LHCN-M2 (cell line): ENCODE results near the gene TMEM205. TPM values are rescaled to one million over a fixed set of nuclear protein-coding genes. Genes with fewer than 3 reads are reported as not detected.
"Not testable (repeated sequence)": the region's sequence is repeated elsewhere in the genome, so short reads cannot be mapped to it uniquely, and the experiment has no call there.

Experiments used
- DNase-seq: peaks from one replicate; pipeline ENCODE4 v3.0.0-alpha.2; 2012; ENCODE audit warnings: low read depth
- total RNA-seq: library from RNA; depleted of rRNA; stranded (reverse); fragments of >200 nt; gene quantifications from 2 replicates; pipeline ENCODE4 v1.2.3, GENCODE V29; 2014

Gene TMEM205
- total RNA-seq, 1 experiment from 2014 or later = 158 TPM

DNA sequence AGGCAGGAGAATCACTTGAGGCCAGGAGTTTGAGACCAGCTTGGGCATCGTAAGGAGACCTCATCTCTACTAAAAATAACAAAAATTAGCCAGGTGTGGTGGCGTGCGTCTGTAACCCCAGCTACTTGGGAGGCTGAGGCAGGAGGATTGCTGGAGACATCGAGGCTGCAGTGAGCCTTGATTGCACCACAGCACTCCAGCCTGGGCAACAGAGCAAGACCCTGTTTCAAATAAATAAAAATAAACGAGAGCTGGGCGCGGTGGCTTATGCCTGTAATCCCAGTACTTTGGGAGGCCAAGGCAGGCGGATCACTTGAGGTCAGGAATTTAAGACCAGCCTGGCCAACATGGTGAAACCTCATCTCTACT, 6.0 kb downstream of the TMEM205 start:
- DNase-seq = not testable (repeated sequence)

DNA sequence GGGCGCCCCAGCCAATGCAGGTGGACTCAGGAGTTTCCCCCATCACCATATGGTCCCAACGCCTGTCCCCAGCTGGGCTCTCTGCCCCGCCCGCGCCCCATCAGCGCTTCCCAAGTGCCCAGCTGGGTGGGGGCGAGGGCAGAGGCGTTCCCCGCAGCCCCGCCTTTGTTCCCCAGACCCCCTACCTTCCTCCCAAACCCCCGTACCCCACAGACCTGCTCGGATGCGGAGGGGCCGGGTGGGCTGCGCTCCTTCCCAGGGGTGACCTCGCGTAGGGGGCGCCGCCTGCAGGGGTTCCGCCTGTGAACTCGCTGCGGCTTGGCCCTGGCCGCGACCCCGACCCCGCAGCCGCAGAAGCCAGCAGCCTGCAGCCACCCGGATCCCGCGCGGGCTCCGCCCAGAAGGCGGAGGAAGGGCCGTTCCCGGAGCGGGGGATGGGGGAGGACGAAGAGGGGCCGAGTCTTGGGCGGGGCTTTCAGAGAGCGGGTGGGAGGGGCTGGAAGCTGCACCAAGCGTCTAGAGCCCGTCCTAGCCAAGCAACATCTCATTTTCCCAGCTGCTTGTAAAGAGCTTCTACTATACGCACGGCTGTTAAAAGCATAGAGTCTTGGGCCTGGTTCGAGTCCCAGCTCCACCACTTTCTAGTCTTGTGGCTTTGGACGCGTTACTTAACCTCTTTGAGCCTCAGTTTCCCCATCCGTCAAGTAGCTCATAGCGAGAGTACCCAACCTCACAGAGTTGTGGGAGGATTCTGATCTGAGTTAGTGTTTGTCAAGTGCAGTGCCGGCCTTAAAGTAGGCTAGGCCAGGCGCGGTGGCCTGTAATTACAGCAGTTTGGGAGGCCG, 6.6 kb downstream of the TMEM205 start, which contains the start of gene RAB3D:
TSS of gene RAB3D (minus strand) at position 404 of the 845 bp plus-strand sequence. CDS start 2,258 bp downstream, outside the sequence.
- peak; percentile 74 for DNase-seq

DNA sequence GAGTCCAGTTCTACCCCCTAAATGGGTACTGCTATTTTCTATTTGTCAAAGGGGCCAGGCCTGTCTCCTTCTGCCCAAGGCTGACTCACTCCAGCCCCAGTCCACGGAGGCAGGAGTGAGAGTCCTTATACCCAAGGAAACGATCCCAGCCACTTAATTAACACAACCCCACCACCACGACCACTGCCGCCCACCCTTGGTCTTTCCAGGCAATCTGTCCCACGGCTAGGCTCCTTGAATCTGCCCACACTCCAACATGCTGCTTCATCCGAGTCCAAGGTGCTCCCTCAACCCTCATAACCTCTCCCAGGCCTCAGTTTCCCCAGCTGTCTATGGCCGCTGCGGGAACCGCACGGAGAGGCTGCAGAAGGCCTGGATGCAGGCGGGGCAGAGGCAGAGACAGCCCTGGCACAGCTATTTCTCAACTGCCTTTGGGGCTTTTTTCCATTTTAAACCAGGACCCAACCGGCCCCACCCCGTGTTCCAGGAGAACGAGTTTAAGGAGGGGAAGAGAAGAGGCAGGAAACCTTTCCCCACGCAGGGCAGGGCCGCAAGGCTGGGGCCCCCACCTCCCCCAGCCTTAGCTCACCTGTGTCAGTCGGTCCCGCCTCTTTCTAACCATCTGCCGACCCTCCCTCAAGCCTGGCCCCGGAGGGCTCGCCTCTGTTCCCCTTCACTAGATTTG, 7.4 kb downstream of the TMEM205 start:
- DNase-seq = no peak

DNA sequence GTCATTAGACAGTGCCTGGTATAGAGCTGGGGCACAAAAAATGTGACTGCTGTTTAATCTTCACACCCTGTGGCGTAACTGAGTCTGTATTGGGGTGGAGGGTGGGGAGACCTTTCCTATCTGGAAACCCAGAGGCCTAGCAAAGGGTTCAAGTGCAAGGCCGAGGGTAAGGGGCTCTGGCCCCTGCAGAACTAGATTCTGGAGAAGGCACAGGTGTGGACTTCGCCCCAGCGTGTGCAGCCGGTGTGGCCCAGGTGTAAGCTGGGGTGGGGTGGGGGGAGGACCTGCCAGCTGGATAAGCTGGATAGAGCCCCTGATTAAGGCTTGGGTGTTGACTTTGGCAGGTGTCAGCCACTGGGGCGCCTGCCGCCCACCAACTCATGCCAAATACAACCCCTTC, 7.9 kb downstream of the TMEM205 start:
- DNase-seq = no peak

DNA sequence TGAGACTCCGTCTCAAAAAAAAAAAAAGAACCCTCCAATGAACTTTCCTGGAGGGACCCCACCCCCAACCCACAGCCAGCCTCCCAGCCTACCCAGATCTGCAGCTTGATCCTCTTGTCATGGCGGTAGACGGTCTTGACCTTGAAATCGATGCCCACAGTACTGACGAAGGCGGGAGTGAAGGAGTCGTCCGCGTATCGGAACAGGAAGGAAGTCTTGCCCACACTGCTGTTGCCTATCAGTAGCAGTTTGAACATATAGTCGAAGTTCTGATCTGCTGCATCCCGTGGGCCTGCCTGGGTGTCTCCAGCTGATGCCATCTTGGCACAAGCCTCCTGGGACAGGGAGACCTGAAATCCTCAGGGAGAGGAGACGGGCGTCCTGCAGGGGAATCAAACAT, 9.0 kb downstream of the TMEM205 start:
- DNase-seq = no peak

DNA sequence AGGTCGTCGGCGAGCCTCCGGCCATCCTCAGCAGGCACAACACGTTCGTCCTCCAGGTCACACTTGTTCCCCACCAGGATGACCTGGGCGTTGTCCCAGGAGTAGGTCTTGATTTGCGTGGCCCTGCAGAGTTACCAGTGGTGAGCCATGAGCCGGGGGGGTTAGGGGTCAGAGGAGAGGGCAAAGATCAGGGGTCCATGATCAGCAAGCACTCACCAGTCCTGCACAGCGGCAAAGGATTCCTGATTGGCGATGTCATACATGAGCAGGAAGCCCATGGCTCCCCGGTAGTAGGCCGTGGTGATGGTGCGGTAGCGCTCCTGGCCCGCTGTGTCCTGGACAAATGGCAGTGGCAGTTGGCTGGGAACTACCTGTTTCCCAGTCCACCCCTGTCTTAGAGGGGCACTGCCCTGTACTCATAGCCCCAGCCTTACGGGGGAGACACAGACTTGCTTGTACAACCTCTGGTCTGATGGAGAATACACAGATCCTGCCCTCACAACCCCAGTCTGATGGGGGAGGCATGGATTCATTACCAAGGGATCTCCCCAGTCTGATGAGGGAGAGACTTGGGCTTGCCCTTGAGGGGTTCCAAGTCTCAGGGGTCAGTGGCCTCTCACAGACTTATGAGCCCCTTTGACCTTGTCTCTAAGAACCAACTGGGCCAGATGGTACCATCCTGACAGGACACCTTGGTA, 10.5 kb downstream of the TMEM205 start:
- DNase-seq = no peak

DNA sequence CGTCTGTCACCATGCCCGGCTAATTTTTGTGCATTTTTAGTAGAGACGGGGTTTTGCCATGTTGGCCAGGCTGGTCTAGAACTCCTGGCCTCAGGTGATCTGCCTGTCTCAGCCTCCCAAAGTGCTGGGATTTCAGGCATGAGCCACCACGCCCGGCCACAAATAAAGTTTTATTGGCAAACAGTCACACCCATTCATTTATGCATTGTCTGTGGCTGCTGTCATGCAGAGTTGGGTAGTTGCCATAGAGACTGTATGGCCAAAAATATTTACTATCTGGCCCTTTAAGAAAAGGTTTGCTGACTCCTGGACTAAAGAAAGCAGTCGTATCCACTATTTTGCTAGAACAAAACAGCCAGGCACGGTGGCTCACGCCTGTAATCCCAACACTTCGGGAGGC, 12.2 kb downstream of the TMEM205 start:
- DNase-seq = peak; percentile 30

DNA sequence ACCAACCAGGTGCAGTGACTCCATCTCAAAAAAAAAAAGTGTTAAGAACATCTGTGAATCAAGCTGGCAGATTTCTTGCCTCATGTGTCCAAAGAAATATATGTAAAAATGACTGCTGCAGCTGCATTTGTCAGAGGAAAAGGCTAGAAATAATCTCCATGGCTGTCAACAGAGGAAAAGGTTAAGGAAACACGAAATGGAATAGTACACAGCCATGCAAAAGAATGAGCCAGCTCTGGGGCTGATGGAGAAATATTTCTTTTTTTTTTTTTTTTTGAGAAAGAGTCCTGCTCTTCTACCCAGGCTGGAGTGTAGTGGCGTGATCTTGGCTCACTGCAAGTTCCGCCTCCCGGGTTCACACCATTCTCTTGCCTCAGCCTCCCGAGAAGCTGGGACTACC, 13.2 kb downstream of the TMEM205 start:
- DNase-seq = no peak

DNA sequence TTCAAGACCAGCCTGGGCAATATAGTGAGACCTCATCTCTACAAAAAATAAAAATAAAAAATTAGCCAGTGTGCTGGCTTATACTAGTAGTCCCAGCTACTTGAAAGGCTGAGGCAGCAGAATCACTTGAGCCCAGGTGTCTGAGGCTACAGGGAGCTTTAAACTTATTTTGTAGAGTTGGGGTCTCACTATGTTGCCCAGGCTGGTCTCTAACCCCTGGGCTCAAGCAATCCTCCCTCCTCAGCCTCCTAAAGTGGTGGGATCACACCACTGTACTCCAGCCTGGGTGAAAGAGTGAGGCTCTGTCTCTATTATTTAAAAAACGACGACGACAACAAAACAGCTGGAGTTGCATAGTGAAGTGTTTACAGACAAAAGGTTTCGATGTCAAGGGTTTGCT, 14.6 kb downstream of the TMEM205 start:
- no peak for DNase-seq

DNA sequence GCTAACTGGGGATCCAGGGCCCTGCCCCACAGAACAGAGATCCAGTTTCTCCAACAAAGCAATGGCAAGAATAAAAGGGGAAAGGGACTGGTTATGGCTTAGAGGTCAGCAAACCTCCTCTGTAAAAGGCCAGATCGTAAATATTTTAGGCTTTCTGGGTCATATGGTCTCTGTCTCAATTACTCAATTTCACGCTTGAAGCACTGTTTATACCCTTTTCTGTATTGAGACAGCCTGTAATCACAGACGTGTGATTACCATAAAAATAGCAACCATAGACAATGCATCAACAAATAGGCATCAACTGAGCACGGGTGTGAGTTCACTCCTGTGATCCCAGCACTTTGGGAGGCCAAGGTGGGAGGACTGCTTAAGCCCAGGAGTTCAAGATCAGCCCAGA, 15.9 kb downstream of the TMEM205 start:
- DNase-seq = no peak

DNA sequence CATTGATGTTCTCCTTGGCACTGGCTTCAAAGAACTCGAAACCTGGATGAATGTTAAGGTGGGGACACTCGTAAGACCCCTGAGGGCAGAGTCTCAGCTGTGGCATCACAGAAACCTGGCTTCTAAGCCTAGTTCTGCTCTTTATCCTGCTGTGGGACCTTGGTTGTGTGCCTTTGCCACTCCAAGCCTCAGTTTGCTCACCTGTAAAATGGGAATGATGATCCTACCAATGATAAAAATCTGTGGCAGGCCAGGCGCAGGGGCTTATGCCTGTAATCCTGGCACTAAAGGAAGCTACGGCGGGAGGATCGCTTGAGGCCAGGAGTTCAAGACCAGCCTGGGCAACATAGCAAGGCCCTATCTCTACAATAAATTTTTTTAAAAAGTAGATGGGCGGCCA, 20.5 kb downstream of the TMEM205 start:
- DNase-seq = no peak

DNA sequence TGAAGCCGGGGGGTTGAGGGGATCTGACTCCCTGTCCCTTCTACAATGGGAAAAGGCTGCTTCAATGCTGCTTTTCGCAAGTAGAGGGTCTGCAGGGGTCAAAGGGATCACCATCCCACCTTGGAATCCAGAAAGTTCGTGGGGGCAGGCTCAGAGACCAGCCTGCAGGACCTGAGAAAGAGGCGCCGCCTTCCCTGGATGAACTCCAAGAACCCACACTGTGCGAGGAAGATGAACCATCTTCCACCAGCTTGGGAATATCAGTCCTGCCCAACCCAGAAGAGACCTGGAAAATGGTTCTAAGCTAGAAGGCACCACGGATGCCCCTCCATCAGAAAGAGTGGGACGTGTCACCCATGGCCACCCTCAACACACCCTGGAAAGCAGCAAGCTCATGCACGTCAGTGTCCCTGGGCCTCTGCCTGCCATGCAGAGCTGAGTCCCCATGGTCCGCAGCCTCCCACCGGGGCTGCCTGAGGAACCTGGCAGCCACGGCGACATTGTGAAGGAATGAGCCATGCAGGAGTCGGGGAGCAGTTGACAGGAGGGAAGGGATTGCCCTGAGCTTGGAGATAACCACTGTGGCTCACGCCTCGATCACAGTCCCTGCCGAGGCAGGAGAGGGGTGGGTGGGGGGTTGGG, 21.2 kb downstream of the TMEM205 start:
- DNase-seq = no peak

DNA sequence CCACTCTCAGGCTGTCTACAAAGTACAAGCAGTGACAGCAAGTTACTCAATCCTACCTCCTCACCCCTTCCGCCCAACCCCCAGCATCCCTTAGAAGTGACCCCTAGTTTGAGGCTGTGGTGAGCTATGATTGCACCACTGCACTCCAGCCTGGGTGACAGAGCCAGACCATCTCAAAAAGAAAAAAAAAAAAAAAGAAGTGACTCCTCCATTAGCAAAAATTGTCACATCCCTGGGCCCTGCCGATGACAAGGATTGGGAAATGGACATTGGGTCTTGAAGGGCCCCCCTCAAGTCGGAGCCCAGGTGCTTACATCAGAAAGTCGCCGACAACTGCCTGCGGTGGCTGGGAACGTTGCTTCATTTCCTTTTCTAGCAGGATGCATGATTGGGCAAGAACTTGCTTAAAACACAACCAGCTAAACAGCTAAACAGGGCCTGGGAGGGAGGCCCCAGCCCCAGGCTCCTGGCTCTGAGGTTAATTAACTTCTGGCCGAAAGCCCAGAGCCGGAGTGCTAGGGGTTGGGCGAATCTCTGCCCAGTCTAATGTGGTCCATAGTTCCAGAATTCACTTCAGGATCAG, 21.9 kb downstream of the TMEM205 start:
- peak; percentile 80 for DNase-seq

DNA sequence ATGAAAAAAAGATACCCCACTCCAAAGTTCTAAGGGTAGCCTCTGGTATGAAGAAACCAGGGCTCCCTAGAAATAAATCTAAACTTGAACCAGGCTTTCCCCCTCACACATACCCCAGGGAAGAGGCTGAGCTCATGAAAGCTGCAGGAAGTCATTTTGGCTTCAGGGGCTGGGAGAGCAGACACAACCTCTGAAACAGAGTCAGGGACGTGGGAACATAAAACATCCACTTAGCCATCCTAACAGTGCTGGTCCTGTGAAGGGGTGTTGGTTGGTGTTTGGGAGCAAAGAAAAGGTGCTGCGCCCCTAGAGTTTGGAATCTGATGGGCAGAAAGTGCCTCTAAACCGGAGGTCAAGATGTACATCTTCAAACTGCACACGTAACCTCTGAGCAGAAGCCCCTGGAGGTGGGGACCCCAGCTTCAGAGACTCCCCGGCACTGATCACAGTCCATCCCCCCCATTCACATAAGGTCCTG, 22.4 kb downstream of the TMEM205 start:
- no peak for DNase-seq

DNA sequence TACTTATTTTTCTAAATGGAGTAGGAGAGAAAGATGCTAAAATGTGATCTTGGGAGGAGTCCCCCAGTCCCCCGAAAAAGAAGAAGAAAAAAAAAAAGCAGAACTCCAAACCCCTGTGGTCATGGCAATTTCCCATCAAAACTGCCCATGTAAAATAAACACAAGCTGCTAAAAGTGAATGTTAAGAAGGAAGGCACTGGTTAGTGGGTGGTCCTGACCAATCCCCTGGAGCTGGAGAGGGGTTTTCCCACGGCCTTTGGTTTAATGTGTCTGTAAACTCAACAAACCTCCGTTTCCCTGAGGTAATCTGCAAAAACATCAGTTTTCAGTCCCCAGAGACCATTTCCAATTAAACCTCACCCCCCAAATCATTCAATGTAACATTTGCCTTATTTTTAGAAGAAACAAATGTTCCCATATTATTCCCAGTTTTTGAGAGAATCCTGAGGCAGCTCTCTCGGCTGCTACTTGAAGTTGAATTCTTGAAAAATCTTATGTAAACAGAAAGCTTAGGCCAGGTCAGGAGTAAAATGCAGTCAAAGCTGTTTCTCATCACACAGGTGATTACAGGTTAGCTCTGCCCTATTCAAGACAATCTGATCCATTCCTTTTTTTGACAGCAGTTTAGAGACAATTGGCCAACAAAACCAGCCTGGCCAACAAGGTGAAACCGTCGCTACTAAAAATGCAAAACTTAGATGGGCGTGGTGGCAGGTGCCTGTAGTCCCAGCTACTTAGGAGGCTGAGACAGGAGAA, 23.6 kb downstream of the TMEM205 start:
- DNase-seq = no peak

DNA sequence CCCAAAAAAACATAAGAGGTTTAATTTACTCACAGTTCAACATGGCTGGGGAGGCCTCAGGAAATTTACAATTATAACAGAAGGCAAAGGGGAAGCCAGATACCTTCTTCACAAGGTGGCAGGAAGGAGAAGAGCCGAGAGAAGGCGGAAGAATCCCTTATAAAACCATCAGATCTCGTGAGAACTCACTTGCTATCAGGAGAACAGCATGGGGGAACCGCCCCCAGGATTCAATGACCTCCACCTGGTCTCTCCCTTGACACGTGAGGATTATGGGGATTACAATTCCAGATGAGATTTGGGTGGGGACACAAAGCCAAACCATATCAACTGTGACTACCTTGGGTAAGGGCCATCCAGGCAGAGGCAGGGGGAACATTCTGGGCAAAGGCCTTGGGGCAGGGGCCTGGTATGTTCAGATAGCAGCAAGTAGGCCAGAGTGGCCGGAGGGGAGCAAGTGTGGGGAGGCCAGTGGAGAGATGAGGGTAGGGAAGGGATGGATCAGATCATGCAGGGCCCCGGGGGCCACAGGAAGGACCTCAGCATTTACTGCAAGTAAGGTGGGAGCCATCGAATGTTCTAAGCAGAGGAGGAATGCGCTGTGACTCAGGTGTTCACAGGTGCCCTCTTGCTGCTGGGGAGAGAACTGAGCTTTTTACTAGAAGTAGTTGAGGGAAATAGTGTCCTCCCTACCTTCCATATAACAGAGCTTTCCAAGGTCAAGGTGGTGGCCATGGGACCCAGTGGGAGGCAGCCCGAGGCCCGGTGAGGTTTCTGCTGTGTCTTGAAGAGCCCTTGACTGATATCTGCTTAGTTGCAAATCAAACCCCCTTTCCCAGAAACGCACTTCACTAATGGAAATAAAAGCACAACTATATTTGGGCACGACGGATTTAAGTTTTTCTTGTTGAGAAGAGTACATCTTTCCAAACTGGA, 24.6 kb downstream of the TMEM205 start:
- DNase-seq = no peak

DNA sequence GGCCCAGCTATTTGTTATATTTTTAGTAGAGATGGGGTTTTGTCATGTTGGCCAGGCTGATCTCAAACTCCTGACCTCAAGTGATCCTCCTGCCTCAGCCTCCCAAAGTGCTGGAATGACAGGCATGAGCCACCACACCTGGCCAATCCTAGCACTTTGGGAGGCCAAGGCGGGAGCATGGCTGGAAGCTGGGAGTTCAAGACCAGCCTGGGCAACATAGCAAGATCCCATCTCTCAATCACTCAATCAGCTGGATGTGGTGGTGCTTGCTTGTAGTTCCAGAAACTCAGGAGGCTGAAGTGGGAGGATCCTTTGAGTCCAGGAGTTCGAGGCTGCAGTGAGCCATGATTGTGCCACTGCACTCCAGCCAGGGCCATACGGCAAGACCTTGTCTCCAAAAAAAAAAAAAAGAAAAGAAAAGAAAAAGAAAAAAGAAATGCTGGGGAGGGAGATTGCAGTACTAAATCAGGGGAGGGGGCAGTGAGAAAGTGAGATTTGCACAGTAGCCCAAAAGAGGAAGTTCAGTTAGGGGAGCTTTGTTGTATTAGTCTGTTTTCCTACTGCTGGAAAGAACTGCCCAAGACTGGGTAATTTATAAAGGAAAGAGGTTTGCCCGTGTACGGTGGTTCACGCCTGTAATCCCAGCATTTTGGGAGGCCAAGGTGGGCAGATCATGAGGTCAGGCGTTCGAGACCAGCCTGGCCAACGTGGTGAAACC, 25.6 kb downstream of the TMEM205 start:
- DNase-seq = not testable (repeated sequence)

DNA sequence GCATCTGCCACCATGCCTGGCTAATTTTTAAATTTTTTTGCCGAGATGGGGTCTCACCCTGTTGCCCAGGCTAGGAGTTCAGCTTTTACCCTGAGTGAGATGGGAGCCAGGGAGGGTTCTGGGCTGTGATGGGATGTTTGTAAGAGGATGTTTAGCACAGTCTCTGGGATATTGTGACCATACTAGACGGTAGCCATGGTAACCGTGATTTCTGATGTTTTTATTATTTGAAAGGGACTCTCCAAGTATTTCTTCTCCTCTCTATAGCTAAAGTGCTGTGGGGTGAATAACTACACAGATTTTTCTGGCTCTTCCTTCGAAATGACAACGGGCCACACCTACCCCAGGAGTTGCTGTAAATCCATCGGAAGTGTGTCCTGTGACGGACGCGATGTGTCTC, 39.7 kb downstream of the TMEM205 start:
- DNase-seq = no peak

DNA sequence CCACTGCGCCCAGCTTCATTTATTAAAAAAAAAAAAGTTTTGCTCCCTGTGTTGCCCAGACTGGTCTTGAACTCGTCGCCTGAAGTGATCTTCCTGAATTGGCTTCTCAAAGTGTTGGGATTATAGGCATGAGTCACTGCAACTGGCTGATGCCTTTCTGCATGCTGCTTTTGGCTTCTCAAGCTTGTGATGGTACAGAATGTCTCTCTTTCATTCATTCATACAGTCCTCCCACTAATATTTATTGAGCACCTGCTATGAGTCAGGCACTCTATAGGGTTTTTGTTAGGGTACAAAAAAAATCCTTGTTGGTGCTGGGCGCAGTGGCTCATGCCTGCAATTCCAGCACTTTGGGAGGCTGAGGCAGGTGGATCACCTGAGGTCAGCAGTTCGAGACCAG, 41.1 kb downstream of the TMEM205 start:
- DNase-seq = peak; percentile 15
